Measurements from ENCODE around the gene SH3GL1. TPM values are rescaled to one million over a fixed set of nuclear protein-coding genes. Genes with fewer than 3 reads are reported as not detected.

The SH3GL1 gene
- total and polyA plus RNA-seq, 10 of the 15 experiments (the other 5 are each of a cell fraction or from before 2014, with no cell fraction given), result 0.93 to 47.4 (median 28.4) TPM

DNA sequence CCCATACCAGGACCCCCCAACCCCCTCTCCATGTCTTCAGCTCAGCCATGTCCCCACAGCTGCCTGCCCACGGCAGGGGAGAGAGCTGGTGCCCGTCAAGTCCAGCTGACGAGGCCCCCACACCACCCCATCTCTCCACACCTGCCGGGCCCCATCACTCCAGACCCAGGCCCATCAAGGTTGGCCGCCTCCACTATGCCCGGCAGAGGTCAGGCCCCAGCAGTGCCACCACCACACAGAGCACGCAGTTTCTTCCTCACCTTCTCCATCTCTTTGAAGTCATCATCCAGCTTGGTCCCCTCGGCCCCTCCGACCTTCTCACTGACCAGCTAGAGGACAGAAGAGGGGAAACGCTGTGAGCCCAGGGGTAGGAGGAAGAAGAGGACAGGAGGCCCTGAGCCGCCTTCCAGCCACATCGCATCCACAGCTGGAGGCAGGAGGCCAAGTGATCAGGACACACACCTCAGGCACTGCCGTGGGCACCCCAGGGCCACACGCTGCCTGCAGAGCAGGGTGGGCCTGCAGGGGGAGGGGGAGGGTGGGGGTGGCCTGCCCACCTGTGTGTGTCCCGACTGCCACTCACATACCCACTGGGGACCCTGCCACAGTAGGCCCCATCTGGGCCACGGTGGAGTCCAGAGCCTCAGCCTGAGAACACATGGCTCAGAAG is 33.5 kb downstream of the SH3GL1 start (continued):
- TF ChIP-seq HDAC6 (IDR thresholded peaks at IDR 0.05; ENCODE audit: unreplicated experiment), result no peak
- TF ChIP-seq CBX3 (IDR thresholded peaks at IDR 0.05; ENCODE audit: borderline replicate concordance, low read depth), result no peak
- no peak for TF ChIP-seq HCFC1 (IDR thresholded peaks at IDR 0.05; ENCODE audit: low read length)

DNA sequence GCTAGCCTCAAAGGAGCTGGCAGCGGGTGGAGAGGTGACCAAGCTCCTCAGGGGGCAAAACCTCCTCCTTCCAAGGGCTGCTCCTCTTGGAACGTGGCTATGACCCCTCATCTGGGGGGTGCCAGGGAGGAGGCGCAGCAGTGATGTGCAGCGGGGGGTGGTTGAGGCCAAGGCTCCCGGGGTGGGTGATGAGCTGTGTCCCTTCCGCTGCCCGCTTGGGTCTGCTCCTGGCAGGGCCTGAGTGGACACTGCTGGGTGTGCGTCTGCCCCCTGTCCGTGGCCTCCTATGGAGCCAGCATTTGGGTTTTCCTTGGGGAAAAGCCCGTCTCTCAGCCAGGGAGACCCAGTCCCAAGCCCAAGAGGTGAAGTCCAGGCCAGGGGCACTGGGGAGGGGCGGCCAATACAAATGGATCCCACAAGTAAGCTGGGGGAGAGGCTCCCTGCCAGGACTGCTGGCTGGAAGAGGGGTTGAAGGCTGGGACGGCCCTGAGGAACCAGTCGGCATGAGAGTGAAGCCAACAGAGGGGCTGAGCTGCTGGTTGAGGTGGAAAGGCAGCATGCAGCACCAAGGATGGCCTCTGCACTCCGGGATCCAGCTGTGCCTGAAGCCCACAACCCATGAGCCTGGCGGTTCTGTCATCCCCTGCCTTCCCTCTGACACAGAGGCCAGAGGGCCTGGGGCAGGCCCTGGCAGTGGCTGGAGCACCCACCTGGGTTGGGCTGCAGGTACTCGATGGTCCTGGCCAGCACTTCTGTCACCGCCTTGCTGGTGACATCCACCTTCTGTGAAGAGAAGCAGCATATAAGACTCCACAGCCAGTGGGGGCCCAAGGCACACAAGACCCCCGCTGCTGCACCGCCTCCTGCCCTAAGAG is 34.3 kb downstream of the SH3GL1 start:
- Histone ChIP-seq H3K4me2 (ENCODE audit: control insufficient read depth, insufficient read depth) (no peak overlapping the region), H2AFZ (ENCODE audit: control insufficient read depth, low read depth, low read length) (no peak overlapping the region), H3K79me2 (ENCODE audit: control insufficient read depth, insufficient read depth, low read length) (peaks cover 31% of the 10 kb centered on the region), H3K9ac (ENCODE audit: control insufficient read depth, insufficient read depth, low read length) (no peak overlapping the region), H4K20me1 (ENCODE audit: control insufficient read depth, insufficient read depth) (no peaks in the 10 kb centered on the region), H3K4me3 (no peak overlapping the region), H3K36me3 (ENCODE audit: control insufficient read depth in 2 of 2, insufficient read depth in 2 of 2, low read length in 1 of 2) (peaks cover 13 to 49% of the 10 kb centered on the region in 2 experiments; a peak in 3 of 4 replicates), H3K4me1 (ENCODE audit: control insufficient read depth, insufficient read depth, low read length) (peaks cover 31% of the 10 kb centered on the region), H3K9me3 (replicated peaks; ENCODE audit: control insufficient read depth, insufficient read depth, low read length) (no peaks in the 10 kb centered on the region), H3K27me3 (replicated peaks in 1 of 2; ENCODE audit: control insufficient read depth in 2 of 2, insufficient read depth in 2 of 2, low read length in 1 of 2) (no peaks in the 10 kb centered on the region), H3K27ac (ENCODE audit: control insufficient read depth, insufficient read depth) (no peak overlapping the region)
- intact Hi-C loops (cut with micrococcal nuclease; ENCODE audit: unreplicated experiment) (no loop called here), in situ Hi-C loops (cut with MboI) (no loop called here)
- CTCF ChIA-PET, result interaction anchor here (0.8 to 3.1 kb wide), 4 partner anchors 13 to 99 kb away, joined by 3 to 17 read pairs (median 4); partner anchors contain the start of gene CHAF1A
- POLR2A ChIA-PET, result interaction anchor here (0.6 to 1.5 kb wide), 4 partner anchors 11 to 288 kb away, joined by 3 to 5 read pairs (median 4); partner anchors contain the start of gene CHAF1A
- FAIRE-seq, result no peak
- 95% methylated on average over 19 of the region's 19 CpGs for WGBS (ENCODE audit: insufficient coverage, insufficient replicate concordance, low lambda C conversion rate, missing lambda C conversion rate)
- RAD21 ChIA-PET (ENCODE audit: unreplicated experiment), result interaction anchor here (0.5 kb wide), 1 partner anchor 21 kb away, joined by 3 read pairs; no protein-coding TSS in a partner anchor
- TF ChIP-seq, protein P1, sequence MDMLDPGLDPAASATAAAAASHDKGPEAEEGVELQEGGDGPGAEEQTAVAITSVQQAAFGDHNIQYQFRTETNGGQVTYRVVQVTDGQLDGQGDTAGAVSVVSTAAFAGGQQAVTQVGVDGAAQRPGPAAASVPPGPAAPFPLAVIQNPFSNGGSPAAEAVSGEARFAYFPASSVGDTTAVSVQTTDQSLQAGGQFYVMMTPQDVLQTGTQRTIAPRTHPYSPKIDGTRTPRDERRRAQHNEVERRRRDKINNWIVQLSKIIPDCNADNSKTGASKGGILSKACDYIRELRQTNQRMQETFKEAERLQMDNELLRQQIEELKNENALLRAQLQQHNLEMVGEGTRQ (IDR thresholded peaks at IDR 0.05; ENCODE audit: borderline replicate concordance, low read depth, low read length), result no peak
- TF ChIP-seq RAD21 (IDR thresholded peaks at IDR 0.05; ENCODE audit: insufficient read depth, low read depth, low read length) (no peak), HCFC1 (IDR thresholded peaks at IDR 0.05; ENCODE audit: low read length) (no peak), TBL1XR1 (IDR thresholded peaks at IDR 0.05; ENCODE audit: low read depth, low read length) (no peak), NR2C1 (IDR thresholded peaks at IDR 0.05) (no peak), EED (IDR thresholded peaks at IDR 0.05; ENCODE audit: low read depth) (no peak), YBX1 (IDR thresholded peaks at IDR 0.05) (no peak), STAT3 (IDR thresholded peaks at IDR 0.05; ENCODE audit: low read depth, low read length) (no peak), ZNF622 (IDR thresholded peaks at IDR 0.05) (no peak), BMI1 (IDR thresholded peaks at IDR 0.05; ENCODE audit: borderline replicate concordance) (no peak), STAT1 (conservative IDR thresholded peaks at IDR 0.05) (no peak), ESRRA (IDR thresholded peaks at IDR 0.05; ENCODE audit: low read length) (no peak)
- TF ChIP-seq, protein P2, sequence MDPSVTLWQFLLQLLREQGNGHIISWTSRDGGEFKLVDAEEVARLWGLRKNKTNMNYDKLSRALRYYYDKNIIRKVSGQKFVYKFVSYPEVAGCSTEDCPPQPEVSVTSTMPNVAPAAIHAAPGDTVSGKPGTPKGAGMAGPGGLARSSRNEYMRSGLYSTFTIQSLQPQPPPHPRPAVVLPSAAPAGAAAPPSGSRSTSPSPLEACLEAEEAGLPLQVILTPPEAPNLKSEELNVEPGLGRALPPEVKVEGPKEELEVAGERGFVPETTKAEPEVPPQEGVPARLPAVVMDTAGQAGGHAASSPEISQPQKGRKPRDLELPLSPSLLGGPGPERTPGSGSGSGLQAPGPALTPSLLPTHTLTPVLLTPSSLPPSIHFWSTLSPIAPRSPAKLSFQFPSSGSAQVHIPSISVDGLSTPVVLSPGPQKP (IDR thresholded peaks at IDR 0.05; ENCODE audit: low read depth, low read length), result no peak
- no TSS peak for BruUV-seq (replicated peaks)
- ATAC-seq, result no peak
- no peak for DNase-seq (ENCODE audit: low read depth, low spot score)
- SMC1A ChIA-PET (ENCODE audit: uncharacterized antibody, unreplicated experiment), result no interaction called here
